ENCODE measurements around the gene PARP12.

Gene PARP12

DNA sequence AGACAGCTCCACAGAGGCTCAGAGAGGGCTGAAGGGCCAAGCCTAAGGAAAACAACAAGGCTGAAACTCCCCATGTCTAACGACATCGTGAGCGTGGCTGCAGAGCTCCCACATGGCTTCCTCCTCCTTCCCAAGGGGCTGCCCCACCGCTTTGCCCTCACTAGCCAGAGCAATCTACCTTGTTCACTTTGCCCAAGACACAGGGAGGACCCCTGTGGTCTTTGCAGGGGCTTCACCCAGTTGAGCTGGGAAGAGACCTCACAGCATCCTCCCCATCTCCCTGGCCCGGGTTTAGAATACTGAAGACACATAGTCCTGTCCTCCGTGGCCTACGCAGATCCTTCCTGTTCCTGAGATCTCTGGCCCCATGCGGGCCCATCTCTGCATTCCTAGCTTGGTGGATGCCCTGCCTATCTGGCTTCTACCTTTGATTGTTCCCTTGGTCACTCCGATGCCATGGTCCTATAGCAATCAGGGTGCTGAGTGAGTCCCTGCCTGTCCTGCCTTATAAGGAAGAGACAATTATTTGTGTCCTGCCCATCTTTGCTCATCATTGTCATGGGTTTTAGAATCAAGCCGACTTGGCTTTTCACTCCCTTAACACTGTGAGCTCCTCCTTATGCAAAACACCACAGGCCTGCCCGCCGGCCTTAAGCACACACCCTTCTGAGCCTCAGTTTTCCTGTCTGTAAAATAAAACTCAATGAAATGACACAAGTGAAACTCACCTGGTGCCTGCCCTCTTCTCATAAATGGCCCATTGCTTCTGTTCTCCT is 73.2 kb downstream of the PARP12 start:
- no peak for DNase-seq

DNA sequence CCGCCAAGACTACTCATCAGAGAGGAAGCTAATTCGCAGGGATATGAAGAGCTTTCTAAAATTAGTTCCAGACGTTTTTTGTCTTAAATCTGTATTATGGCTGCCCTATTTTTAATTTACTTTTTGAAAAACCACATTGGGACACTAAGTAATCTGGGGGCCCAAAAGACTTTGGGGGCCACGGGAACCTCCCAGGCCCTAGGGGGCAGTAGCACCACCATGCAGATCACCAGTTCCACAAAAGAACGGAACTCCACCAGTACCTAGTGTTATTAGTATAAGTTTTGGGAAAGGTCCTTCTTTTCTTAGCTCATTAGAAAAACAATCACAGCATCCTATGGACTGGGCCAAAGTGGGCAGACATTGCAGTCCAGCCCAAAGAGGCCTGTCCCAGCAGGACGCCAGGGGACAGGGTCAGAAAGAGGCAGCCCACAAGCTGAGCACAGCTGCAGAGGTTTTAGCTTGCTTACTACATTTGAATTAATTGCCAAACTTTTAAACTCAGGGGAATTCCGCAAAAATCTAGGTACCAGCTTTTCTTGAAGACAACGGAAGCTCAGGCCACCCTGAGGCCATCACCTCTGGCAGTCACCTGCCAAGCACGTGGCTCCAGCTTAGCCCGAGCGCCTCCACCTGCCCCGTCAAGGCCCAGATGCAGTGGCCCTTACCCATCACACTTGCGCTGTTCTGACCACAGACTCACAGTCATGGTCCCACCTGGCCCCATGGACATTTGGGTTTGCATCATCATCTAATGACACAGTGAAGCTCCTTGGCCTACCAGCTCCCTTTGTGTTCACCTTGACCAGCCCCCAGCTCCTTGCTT is 74.8 kb downstream of the PARP12 start:
- DNase-seq: no peak

DNA sequence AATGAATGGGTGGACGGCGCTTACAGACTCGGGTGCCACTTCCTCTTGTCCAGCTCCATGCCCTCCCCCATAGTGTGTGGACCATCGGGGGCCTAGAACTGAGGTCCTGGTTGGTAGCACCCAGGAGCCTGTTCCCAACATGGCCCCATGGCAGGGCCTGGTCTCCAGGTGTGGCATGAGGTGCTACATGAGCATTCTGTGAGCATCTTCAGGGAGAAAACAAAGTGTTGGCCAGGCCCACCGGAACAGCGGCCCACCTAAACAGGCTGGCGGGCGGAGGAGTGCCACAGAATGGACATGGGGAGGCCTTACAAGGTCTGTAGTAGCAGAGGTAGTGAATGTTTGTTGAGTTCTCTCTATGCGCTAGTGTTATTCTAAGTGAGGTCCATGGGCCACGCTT is 76.9 kb downstream of the PARP12 start:
- no peak for DNase-seq

DNA sequence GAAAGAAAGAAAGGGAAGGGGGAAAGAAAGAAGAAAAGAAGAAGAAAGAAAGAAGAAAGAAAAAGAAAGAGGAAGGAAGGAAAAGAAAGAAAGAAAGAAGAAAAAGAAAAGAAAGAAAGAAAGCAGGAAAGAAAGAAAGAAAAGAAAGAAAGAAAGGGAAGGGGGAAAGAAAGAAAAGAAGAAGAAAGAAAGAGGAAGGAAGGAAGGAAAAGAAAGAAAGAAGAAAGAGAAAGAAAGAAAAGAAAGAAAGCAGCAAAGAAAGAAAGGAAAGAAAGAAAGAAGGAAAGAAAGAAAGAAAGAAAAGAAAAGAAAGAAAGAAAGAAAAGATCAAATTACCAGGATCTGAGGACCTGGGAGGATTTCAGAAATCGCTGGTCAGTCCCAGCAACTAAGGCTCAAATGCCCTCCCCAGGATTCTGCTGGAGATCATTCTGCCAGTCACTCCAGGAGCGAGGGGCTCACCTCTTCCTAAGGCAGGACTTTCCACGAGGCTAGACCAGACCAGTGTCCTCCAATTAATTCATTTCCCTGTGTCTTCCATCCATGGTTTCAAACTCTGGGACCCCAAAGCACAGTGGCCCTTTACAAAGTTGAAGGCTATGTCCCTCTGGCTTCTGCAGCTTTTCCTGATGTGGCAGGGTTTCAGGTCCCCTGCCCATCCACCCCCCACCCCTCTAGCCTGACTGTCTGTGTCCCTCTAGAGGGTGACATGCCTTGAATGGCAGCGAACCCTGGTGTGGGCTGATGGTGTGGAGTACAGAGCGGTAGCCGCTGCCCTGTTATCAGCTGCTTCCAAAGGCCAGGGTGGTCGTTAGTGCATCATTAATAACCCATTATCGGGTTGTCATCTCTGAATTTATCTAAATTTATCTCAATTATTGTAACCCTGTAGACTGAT is 77.9 kb downstream of the PARP12 start:
- DNase-seq: no peak

DNA sequence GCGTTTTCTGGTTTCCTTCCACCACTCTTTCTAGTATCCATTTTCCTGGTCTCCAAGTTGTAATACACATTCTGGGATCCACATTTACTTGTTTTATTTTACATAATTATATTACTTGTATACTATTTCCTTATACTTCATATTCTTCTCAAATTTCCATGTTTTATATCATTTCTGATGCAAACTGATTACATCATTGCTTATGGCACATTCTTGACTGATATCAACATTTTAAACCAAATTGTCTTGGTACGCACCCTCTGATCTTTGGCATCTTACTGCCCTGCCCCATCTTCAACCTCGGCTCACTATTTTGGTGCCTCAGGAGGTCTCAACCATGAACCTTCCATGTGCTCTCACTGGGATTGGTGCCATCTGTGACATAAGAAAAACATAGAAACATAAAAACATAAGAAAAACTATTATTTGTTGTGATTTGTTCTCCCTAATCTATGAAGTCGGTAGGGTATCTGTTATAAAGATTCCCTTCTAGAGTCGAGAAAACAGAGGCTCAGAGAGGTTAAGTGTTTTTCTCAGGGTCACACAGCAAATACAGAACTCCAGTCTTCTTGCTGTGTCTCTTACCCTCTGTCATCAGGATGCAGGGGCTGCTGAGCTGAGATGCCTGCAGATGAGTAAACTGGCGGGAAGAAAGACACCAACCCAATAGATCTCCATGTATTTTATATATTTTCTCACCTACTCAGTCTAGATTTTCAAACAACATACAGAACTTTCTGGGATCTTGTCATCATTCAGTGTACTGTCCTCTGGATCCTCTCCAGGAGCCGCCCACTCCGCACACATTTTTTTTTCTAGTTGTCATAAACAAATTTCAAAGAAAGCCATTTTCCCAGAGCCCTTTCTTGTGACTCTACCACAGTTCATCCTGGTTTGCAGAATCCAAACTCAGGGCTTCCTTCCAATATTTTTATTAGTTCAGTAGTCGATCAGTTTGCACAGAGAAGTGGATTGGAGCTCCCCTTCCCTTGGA is 79.5 kb downstream of the PARP12 start:
- no peak for DNase-seq

DNA sequence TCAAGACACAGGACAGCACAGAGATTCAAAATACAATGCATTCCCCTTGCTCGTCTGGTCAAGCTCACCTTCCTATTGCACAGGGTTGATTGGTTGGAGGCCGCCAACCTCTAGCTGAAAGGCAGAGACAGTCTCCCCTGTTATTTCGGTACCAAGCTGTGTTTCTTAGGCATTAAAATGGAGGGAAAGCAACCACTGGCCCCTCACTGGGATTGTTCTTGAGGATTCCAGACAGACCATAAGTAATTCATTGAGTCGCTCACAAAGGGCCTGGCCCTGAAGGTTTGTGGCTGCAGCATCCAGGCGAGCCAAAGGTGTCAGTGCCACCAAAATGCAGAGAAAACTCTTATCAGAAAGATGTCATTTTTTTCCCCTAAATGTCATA is 81.2 kb downstream of the PARP12 start:
- DNase-seq: no peak

DNA sequence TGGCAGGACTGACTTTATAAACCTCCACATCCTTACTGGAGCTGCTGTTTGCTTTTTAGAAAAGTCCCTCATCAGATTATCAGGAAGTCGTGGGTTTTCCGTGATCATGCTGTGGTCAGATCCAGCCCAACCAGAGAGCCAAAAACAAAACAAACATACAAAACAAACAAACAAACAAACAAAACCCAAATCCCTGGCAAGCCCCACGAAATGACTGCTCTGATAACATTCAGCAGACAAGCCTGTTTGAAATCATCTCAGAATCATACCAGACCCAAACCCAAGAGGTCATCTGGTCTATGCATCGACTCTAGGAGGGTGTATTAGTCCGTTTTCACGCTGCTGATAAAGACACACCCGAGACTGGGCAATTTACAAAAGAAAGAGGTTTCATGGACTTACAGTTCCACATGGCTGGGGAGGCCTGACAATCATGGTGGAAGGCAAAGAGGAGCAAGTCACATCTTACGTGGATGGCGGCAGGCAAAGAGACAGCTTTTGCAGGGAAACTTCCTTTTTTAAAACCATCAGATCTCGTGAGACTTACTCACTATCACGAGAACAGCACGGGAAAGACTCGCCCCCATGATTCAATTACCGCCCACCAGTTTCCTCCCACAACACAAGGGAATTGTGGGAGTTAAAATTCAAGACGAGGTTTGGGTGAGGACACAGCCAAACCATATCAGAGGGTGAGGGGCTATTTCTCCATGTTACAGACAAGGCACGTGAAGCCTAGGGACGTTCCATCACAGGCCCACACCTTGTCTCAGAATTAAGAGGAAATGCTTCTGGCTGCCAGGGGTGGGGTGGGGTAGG is 85.7 kb downstream of the PARP12 start:
- no peak for DNase-seq

DNA sequence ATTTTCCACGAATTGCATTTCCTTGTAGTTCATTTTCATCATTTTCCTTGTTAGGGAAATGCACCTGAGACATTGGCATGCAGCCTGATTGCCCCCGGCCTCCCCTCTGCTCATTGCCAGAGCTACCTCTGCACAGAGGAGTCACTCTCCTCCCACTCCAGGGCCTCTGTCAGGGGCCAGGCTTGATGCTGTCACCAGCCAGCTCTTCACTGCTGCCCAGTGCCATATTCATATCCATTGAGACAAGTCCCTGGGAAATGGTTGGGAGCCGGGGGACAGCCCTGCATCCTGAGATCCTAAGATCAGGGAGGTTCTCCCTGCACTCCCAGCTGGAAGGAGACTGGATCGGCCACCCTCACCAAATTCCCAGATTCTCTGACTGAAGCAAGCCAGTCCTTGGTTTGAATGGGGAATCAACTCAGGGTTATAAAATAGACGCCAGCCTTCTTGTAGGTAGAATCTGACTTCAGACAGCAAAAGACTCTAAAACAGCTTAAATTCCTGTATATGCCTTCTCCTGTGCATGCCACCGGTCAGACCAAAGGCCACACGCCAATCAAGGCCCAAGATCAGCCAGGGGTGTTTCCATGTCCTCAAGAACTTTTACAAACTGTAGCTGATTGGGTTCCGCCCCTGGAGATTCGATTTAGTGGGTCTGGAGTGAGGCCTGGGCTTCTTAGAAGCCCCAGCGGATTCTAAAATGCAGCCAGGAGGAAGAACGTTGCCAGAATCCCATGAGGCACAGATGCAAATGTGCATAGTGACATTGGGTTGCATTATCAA is 86.5 kb downstream of the PARP12 start:
- no peak for DNase-seq

DNA sequence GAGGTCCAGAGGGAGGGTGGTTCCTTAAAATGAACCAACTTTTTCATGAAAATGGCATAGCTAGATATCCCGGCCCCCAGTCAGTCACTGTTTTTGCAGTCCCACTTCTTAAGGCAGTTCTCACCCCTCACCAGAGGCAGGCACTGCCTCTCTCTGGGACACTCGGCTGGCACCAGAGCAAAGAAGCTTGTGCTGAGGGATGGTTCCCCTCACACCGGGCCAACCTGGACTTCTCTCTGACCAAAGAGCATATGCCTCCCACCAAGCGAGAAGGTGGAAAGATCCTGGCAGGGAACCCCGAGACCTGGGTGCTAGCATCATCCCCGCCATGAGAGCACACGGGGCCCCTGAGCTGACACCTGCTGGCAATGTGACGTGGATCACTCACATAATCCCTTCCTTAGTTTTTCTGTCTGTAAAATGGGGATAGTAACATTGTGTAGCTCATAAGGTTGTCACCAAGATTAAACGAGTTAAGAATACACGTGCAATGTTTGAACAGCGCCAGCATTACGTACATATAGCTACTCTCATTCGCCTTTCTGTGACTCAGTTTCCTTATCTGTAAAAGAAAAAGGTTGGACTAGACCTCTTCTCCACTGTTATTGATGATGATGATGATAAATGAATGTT is 88.5 kb downstream of the PARP12 start:
- no peak for DNase-seq
